Neuron (in vitro differentiated cells): Measurements from ENCODE around the gene BEST2.

Experiments used
- H2AFZ ChIP-seq: one replicate; pipeline ENCODE4 v1.6.1; 2013; ENCODE audit warnings: low read depth, mild to moderate bottlenecking, inconsistent platforms, low read length, moderate library complexity
- H3K27me3 ChIP-seq: one replicate; pipeline ENCODE4 v1.6.1; 2013; ENCODE audit warnings: low read length; ENCODE audit not compliant: insufficient read depth
- H3K36me3 ChIP-seq: one replicate; pipeline ENCODE4 v1.6.1; 2013; ENCODE audit warnings: low read length; ENCODE audit not compliant: insufficient read depth
- H3K4me1 ChIP-seq: one replicate; pipeline ENCODE4 v1.6.1; 2013; ENCODE audit warnings: low read length; ENCODE audit not compliant: insufficient read depth
- H3K4me3 ChIP-seq: 2 replicates; pipeline ENCODE4 v1.5.1; 2013; ENCODE audit warnings: mild to moderate bottlenecking, low read length, moderate library complexity
- H3K9me3 ChIP-seq: one replicate; pipeline ENCODE4 v1.6.1; 2013; ENCODE audit warnings: low read length

The BEST2 gene

GRCh38 chr19:12782174-12782423 is 30.5 kb downstream of the BEST2 start:
- Histone ChIP-seq H3K9me3 (no peaks in the 10 kb centered on the region), H3K27me3 (no peaks in the 10 kb centered on the region), H3K36me3 (no peaks in the 10 kb centered on the region), H2AFZ (peak overlapping the region; percentile 31), H3K4me3 (no peak overlapping the region), H3K4me1 (peaks cover 65% of the 10 kb centered on the region)

GRCh38 chr19:12782424-12783290 is 31.1 kb downstream of the BEST2 start:
- peaks cover 61% of the 10 kb centered on the region for H3K4me1 ChIP-seq
- no peaks in the 10 kb centered on the region for H3K27me3 ChIP-seq
- no peaks in the 10 kb centered on the region for H3K9me3 ChIP-seq
- H3K36me3 ChIP-seq = no peaks in the 10 kb centered on the region
- peak overlapping the region; percentile 44 for H3K4me3 ChIP-seq
- peak overlapping the region; percentile 31 for H2AFZ ChIP-seq

- no peaks in the 10 kb centered on the region for H3K9me3 ChIP-seq
- H3K4me3 ChIP-seq = no peak overlapping the region
- no peaks in the 10 kb centered on the region for H3K27me3 ChIP-seq
- peaks cover 58% of the 10 kb centered on the region for H3K4me1 ChIP-seq
- no peaks in the 10 kb centered on the region for H3K36me3 ChIP-seq
- H2AFZ ChIP-seq = no peak overlapping the region
Observed at GRCh38 chr19:12783291-12783848, 31.8 kb downstream of the BEST2 start.

GRCh38 chr19:12783849-12784393 is 32.3 kb downstream of the BEST2 start:
- Histone ChIP-seq H3K9me3 (no peaks in the 10 kb centered on the region), H2AFZ (no peak overlapping the region), H3K4me1 (peaks cover 58% of the 10 kb centered on the region), H3K27me3 (no peaks in the 10 kb centered on the region), H3K36me3 (no peaks in the 10 kb centered on the region), H3K4me3 (no peak overlapping the region)

GRCh38 chr19:12784394-12784870 is 32.8 kb downstream of the BEST2 start:
- peaks cover 58% of the 10 kb centered on the region for H3K4me1 ChIP-seq
- no peak overlapping the region for H3K4me3 ChIP-seq
- no peak overlapping the region for H2AFZ ChIP-seq
- no peaks in the 10 kb centered on the region for H3K9me3 ChIP-seq
- H3K36me3 ChIP-seq = no peaks in the 10 kb centered on the region
- H3K27me3 ChIP-seq = no peaks in the 10 kb centered on the region

- peaks cover 57% of the 10 kb centered on the region for H3K4me1 ChIP-seq
- H2AFZ ChIP-seq = no peak overlapping the region
- H3K4me3 ChIP-seq = no peak overlapping the region
Observed at GRCh38 chr19:12784871-12785430, 33.4 kb downstream of the BEST2 start.

GRCh38 chr19:12785431-12786031 is 33.9 kb downstream of the BEST2 start:
- no peak overlapping the region for H3K4me3 ChIP-seq
- no peak overlapping the region for H2AFZ ChIP-seq
- H3K27me3 ChIP-seq = no peaks in the 10 kb centered on the region
- peaks cover 62% of the 10 kb centered on the region for H3K4me1 ChIP-seq
- H3K9me3 ChIP-seq = no peaks in the 10 kb centered on the region
- H3K36me3 ChIP-seq = no peaks in the 10 kb centered on the region

More at GRCh38 chr19:12784871-12785430, 33.4 kb downstream of the BEST2 start:
- no peaks in the 10 kb centered on the region for H3K36me3 ChIP-seq
- H3K9me3 ChIP-seq = no peaks in the 10 kb centered on the region
- no peaks in the 10 kb centered on the region for H3K27me3 ChIP-seq

GRCh38 chr19:12786141-12786870 is 34.7 kb downstream of the BEST2 start:
- H3K36me3 ChIP-seq = no peaks in the 10 kb centered on the region
- no peak overlapping the region for H2AFZ ChIP-seq
- H3K4me1 ChIP-seq = peaks cover 68% of the 10 kb centered on the region
- no peak overlapping the region for H3K4me3 ChIP-seq
- no peaks in the 10 kb centered on the region for H3K9me3 ChIP-seq
- H3K27me3 ChIP-seq = no peaks in the 10 kb centered on the region

GRCh38 chr19:12786952-12787351 is 35.4 kb downstream of the BEST2 start:
- Histone ChIP-seq H3K4me1 (peaks cover 68% of the 10 kb centered on the region), H3K9me3 (no peaks in the 10 kb centered on the region), H3K4me3 (no peak overlapping the region), H3K36me3 (no peaks in the 10 kb centered on the region), H2AFZ (no peak overlapping the region), H3K27me3 (no peaks in the 10 kb centered on the region)

GRCh38 chr19:12787458-12787857 is 35.9 kb downstream of the BEST2 start:
- no peaks in the 10 kb centered on the region for H3K27me3 ChIP-seq
- peaks cover 63% of the 10 kb centered on the region for H3K4me1 ChIP-seq
- H2AFZ ChIP-seq = no peak overlapping the region
- no peak overlapping the region for H3K4me3 ChIP-seq
- no peaks in the 10 kb centered on the region for H3K36me3 ChIP-seq
- H3K9me3 ChIP-seq = no peaks in the 10 kb centered on the region

- Histone ChIP-seq H3K4me3 (no peak overlapping the region), H3K9me3 (no peaks in the 10 kb centered on the region)
Observed at GRCh38 chr19:12788042-12788681, 36.6 kb downstream of the BEST2 start.

GRCh38 chr19:12788682-12789097 is 37.1 kb downstream of the BEST2 start:
- H2AFZ ChIP-seq = no peak overlapping the region
- H3K9me3 ChIP-seq = no peaks in the 10 kb centered on the region
- peaks cover 56% of the 10 kb centered on the region for H3K4me1 ChIP-seq
- no peaks in the 10 kb centered on the region for H3K36me3 ChIP-seq
- no peaks in the 10 kb centered on the region for H3K27me3 ChIP-seq
- peak overlapping the region; percentile 29 for H3K4me3 ChIP-seq

More at GRCh38 chr19:12788042-12788681, 36.6 kb downstream of the BEST2 start:
- H3K27me3 ChIP-seq = no peaks in the 10 kb centered on the region
- H3K36me3 ChIP-seq = no peaks in the 10 kb centered on the region
- no peak overlapping the region for H2AFZ ChIP-seq
- peaks cover 59% of the 10 kb centered on the region for H3K4me1 ChIP-seq
